T-helper 17 cell (primary cell): ENCODE results near the gene BTBD9. TPM values are rescaled to one million over a fixed set of nuclear protein-coding genes. Genes with fewer than 3 reads are reported as not detected.
A peak's percentile ranks its signal among the peaks of the same experiment; 100 is the strongest.

ENCODE experiments used
- ATAC-seq: fragments of 150-1000 bp; cut with Tn5 transposase; 2 replicates; pipeline ENCODE4 v1.10.0; 2021; ENCODE audit warnings: mild to moderate bottlenecking, moderate library complexity
- DNase-seq, 3 donors: peaks; one replicate each; pipeline versions ENCODE4 v3.0.0 to v3.0.0-alpha.2; 2020 to 2021
- H3K9me3 ChIP-seq: one replicate; pipeline ENCODE4 v1.7.0; 2013; ENCODE audit warnings: low read length, mild to moderate bottlenecking; ENCODE audit not compliant: control insufficient read depth, poor library complexity, severe bottlenecking
- H3K27ac Mint-ChIP-seq: one replicate; pipeline ENCODE4 v1.8.0; 2022; ENCODE audit warnings: mild to moderate bottlenecking, moderate library complexity, mixed read lengths
- H3K27me3 Mint-ChIP-seq: one replicate; pipeline ENCODE4 v1.8.0; 2022; ENCODE audit warnings: mixed read lengths
- H3K36me3 Mint-ChIP-seq: one replicate; pipeline ENCODE4 v1.8.0; 2022; ENCODE audit warnings: low read depth, mixed read lengths
- H3K4me1 Mint-ChIP-seq: one replicate; pipeline ENCODE4 v1.8.0; 2022; ENCODE audit warnings: mild to moderate bottlenecking, mixed read lengths
- H3K4me3 Mint-ChIP-seq: one replicate; pipeline ENCODE4 v1.8.0; 2022; ENCODE audit warnings: mild to moderate bottlenecking, moderate library complexity, mixed read lengths
- total RNA-seq, 4 donors: library from RNA in 2 of 4; stranded (reverse) in 2 of 4; gene quantifications; one replicate each; pipeline ENCODE4 v1.2.3 and lab custom pipeline; 2022 to 2026

Gene BTBD9
- total RNA-seq, 2 donors from 2014 or later: 61.3 to 63.5 TPM

DNA sequence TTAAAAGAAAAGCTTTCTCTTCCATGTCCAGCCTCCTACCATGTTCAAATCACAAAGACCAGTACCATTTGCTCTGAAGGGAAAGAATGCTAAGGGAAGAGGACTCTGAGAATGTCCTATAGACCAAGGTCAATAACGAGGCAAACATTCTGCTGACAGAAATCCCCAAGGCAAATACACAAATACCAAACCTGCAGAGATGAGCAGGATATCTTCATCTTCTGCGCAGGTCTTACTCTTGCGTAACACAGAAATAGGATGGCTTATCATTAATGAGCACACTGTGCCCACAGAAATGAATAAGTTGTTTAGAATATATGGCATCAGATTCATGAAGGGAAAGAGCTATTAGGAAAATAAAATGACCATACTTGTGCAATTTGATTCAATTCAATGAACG is 137.3 kb downstream of the BTBD9 start:
- ATAC-seq (no peak), DNase-seq (no peak)
- Mint-ChIP-seq H3K36me3 (no peaks in the 10 kb centered on the region), H3K4me3 (no peak overlapping the region), H3K4me1 (peaks cover 2% of the 10 kb centered on the region), H3K27ac (no peak overlapping the region), H3K27me3 (no peaks in the 10 kb centered on the region)
- H3K9me3 ChIP-seq: no peaks in the 10 kb centered on the region

DNA sequence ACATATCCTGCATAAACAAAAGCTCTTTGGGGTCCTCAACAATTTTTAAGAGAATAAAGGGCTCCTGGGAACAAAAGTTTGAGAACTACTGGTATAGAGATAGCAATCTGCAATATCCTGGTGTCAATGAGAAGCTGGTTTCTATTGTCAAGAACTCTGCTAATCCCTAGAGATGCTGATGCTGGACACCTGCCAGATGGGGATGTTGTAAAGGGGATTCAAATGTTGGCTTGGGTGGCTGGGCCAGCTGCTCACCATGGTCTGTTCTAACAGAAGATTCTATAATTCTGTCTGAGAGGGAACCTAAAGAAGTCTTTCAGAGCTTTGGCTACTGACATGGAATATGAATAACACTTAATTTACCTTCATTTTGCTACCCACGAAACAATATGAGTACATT is 137.8 kb downstream of the BTBD9 start:
- DNase-seq: no peak
- Mint-ChIP-seq H3K27me3 (no peaks in the 10 kb centered on the region), H3K36me3 (no peaks in the 10 kb centered on the region), H3K4me1 (peaks cover 2% of the 10 kb centered on the region), H3K4me3 (no peak overlapping the region), H3K27ac (no peak overlapping the region)
- H3K9me3 ChIP-seq: no peaks in the 10 kb centered on the region
- ATAC-seq: no peak

DNA sequence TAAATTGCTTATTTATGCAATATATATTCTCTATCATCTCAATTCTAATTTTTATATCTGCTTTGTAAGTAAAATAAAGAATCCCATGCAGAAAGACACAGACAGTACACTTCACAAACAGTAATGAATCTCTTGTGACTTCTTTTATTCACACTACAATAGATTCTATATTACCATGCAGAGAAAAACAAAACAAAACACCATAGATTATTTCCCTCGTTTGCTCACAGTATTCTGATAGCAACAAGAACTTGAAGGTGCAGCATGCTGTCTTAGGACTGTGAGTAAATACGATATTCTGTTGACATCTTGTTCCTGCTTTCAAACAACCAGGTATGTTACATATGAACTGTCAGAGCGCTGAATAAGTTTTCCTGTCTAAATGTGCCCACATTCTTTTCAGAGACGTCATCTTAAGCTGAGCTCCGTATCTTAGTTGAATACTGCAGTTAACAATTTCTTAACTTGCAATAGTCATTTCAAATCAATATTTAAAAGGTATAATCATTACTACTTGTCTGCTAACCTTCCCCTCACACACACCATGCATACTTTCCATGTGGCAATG is 140.1 kb downstream of the BTBD9 start:
- no peaks in the 10 kb centered on the region for H3K36me3 Mint-ChIP-seq
- H3K9me3 ChIP-seq: no peaks in the 10 kb centered on the region
- H3K27ac Mint-ChIP-seq: peak overlapping the region; percentile 14
- no peaks in the 10 kb centered on the region for H3K27me3 Mint-ChIP-seq
- no peak overlapping the region for H3K4me3 Mint-ChIP-seq
- ATAC-seq: no peak
- H3K4me1 Mint-ChIP-seq: peaks cover 8% of the 10 kb centered on the region
- DNase-seq: no peak

DNA sequence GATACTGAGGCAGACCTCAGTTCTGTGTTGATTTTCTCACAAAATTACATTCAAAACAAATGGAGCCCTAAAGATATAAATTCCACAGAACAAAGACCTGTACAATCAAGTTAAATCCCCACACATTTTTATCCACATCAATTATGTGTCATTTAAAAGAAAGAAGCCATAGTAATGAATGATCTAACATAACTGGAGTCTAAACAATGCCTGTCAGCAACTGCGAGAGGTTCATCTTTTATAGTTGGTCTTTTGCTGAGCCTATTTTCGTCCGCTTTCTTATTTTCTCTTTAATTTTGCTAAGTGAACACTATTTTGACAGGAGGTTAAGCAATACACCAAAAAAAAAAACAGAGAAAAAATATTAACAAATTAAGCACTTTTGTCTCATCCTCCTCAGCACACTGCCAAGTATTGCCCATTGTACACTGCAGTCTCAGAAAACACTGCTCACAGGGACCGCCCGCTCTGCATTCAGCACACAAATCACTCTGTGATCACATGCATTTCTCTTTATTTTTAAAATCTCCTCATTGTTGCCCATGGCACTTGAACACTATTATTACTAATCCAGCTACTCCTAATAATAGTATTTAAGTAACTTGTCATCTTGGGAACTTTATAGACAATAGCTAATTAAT is 140.8 kb downstream of the BTBD9 start:
- H3K27ac Mint-ChIP-seq: peak overlapping the region; percentile 14
- H3K4me1 Mint-ChIP-seq: peaks cover 8% of the 10 kb centered on the region
- ATAC-seq (no peak), DNase-seq (no peak)
- no peaks in the 10 kb centered on the region for H3K36me3 Mint-ChIP-seq
- H3K4me3 Mint-ChIP-seq: no peak overlapping the region
- no peaks in the 10 kb centered on the region for H3K9me3 ChIP-seq
- no peaks in the 10 kb centered on the region for H3K27me3 Mint-ChIP-seq

DNA sequence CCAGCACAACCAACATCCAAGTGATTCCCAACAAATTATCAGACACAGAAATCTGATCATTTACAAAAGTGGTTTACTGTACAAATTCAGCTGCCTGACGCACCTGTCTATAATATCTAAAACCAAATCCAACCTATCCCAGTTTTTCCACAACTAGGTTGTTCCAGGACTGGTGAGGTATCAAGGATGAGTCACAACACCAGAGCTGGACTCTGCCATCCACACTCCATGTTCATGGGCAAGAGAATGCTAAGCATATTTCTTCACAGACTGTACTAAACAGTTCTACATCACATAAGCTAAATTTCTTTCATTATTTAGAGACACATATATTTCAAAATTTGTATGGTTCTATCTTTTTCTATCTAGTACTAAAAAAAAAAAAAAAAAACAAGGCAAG is 141.6 kb downstream of the BTBD9 start:
- peaks cover 8% of the 10 kb centered on the region for H3K4me1 Mint-ChIP-seq
- H3K4me3 Mint-ChIP-seq: no peak overlapping the region
- DNase-seq: no peak
- no peak for ATAC-seq
- H3K9me3 ChIP-seq: no peaks in the 10 kb centered on the region
- no peaks in the 10 kb centered on the region for H3K36me3 Mint-ChIP-seq
- no peak overlapping the region for H3K27ac Mint-ChIP-seq
- no peaks in the 10 kb centered on the region for H3K27me3 Mint-ChIP-seq

DNA sequence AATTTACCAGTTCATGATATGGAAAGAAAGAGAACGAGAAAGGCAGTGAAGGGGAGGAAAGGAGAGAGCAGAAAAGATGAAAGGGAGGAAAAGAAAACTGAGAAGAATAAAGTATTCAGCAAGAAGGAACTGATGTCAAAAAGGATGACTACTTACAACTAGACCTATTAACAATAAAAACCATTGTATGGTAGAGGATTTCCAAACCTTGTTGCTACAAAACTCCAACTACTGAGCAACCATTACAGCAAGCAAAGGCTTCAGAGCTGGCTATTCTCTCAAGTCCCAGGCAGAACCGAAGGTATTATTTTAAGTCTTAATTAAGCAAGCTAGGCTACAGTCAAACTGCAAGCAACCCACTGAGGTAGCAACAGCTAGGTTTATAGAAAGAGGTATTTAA is 142.2 kb downstream of the BTBD9 start:
- ATAC-seq: no peak
- Mint-ChIP-seq H3K4me3 (no peak overlapping the region), H3K4me1 (peaks cover 8% of the 10 kb centered on the region), H3K36me3 (no peaks in the 10 kb centered on the region), H3K27me3 (no peaks in the 10 kb centered on the region), H3K27ac (no peak overlapping the region)
- no peak for DNase-seq
- no peaks in the 10 kb centered on the region for H3K9me3 ChIP-seq

DNA sequence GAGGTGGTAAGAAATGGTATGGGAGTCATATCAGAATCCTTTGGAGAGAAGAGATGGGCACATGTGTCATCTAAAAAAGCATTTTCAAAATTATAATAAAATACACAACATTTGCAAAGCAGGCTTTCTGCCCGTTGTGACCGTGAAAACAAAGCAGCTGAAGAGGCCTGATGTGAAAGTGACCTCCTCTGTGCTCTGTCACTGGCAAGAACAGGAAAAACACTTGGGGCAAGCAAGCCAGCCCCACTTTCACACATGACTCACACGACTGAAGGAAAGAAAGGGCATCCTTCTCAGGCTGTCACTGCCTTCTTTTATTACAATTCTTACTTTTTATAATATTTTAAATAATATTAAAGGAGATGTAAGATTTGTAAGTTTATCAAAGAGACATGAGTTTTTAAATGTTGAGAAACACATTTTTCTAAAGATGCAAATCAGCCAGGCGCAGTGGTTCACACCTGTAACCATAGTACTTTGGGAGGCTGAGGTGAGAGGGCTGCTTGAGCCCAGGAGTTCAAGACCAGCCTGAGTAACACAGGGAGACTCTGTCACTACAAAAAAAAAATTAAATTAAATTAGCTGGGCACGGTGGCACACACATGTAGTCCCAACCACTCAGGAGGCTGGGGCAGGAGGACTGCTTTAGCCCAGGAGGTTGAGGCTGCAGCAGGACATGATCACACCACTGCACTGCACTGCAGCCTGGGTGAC is 143.7 kb downstream of the BTBD9 start:
- no peak overlapping the region for H3K27ac Mint-ChIP-seq
- no peak for ATAC-seq
- no peaks in the 10 kb centered on the region for H3K36me3 Mint-ChIP-seq
- peaks cover 8% of the 10 kb centered on the region for H3K4me1 Mint-ChIP-seq
- H3K4me3 Mint-ChIP-seq: no peak overlapping the region
- DNase-seq: no peak
- H3K9me3 ChIP-seq: no peaks in the 10 kb centered on the region
- no peaks in the 10 kb centered on the region for H3K27me3 Mint-ChIP-seq

DNA sequence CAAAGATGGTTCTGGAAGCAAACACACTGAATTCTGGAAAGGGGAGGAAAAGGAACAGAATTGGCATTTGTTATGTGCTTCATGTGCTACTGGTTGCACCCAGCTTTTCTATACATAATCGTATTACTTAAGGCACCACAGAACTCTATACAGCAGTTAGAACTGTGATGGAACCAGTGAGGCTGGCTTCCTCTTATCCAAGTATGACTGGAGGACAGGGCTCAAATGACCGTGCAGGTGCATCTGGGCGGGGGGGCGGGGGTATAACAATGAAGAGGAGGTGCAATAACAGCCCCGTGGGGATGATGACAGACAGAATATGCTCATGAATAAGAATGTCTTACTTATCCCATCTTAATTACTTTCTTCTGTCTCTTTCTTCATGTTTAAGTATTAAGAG is 144.2 kb downstream of the BTBD9 start:
- H3K9me3 ChIP-seq: no peaks in the 10 kb centered on the region
- H3K36me3 Mint-ChIP-seq: no peaks in the 10 kb centered on the region
- DNase-seq (no peak), ATAC-seq (no peak)
- H3K27ac Mint-ChIP-seq: no peak overlapping the region
- H3K27me3 Mint-ChIP-seq: no peaks in the 10 kb centered on the region
- H3K4me1 Mint-ChIP-seq: peaks cover 8% of the 10 kb centered on the region
- no peak overlapping the region for H3K4me3 Mint-ChIP-seq

DNA sequence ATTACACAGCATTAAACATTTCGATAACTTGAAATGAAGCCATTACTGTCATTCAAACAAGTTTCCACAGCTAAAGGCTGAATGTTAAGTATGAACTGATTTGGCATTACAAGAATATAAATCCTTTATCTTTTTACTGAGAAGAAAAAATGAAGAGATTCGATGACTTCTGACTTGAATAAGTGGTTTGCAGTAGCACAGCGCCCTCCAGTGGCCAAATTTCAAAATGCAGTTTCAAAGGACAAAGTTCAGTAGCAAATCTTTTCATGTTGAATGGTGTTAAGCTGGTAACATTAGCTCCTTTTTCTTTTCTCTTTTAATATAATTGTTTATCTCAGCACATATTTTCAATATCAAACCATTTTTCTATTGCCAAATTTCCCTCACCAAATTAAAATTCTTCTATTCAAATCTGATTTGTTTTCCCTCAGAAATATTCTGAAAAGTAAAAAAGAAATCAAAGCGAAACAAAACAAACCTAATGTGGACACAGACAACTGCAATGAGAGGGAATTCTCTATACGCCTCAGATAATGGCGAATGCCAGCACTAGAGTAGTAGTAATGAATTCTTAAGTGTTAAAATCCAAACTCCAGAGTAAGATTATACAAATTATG is 145.7 kb downstream of the BTBD9 start:
- H3K4me3 Mint-ChIP-seq: no peak overlapping the region
- no peaks in the 10 kb centered on the region for H3K9me3 ChIP-seq
- H3K4me1 Mint-ChIP-seq: peaks cover 6% of the 10 kb centered on the region
- ATAC-seq (peak; percentile 60), DNase-seq (peak; percentile 56 to 75 (median 57))
- H3K27me3 Mint-ChIP-seq: no peaks in the 10 kb centered on the region
- H3K27ac Mint-ChIP-seq: peak overlapping the region; percentile 19
- H3K36me3 Mint-ChIP-seq: no peaks in the 10 kb centered on the region

DNA sequence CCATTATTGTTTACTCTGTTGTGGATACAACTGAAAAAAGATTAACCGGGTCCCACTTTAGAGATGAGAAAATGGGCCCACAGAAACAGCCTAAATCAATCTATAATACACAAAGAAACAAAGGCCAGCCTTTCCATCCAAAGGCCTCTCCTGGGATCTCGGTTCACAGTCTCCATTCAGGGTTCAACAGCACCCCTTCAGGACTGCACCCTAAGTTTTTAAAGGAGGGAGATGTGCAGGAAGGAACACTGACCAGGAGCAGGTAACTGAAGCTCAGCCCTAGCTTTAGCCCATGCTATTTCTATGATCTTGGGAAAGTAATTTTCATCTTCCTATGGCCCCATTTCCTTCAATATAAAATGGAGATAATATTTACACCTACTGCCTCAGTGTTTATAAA is 147.7 kb downstream of the BTBD9 start:
- no peak for ATAC-seq
- H3K27ac Mint-ChIP-seq: no peak overlapping the region
- no peaks in the 10 kb centered on the region for H3K27me3 Mint-ChIP-seq
- H3K4me3 Mint-ChIP-seq: no peak overlapping the region
- DNase-seq: no peak
- H3K9me3 ChIP-seq: no peaks in the 10 kb centered on the region
- H3K4me1 Mint-ChIP-seq: peaks cover 6% of the 10 kb centered on the region
- peaks cover 2% of the 10 kb centered on the region for H3K36me3 Mint-ChIP-seq

DNA sequence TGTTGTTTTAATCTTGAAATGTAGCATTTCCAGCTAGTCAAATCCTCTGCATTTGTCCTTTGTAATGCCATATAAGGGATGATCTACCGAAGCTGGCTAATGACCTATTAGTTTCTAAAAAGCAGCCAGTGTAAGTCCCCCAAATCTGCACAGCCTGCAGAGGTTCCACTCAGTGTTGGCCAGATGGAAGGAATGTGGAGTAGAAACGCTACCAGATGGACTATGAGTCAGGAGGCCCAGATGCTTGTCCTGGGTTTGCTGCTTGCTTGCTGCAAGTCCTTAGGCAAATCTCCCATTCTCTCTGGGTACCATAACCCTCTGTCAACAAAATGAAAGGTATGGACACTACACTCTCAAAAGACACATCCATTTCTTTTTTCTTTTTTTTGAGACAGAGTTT is 149.8 kb downstream of the BTBD9 start:
- peaks cover 2% of the 10 kb centered on the region for H3K36me3 Mint-ChIP-seq
- peaks cover 1% of the 10 kb centered on the region for H3K4me1 Mint-ChIP-seq
- ATAC-seq (no peak), DNase-seq (no peak)
- H3K27ac Mint-ChIP-seq: no peak overlapping the region
- no peaks in the 10 kb centered on the region for H3K9me3 ChIP-seq
- no peaks in the 10 kb centered on the region for H3K27me3 Mint-ChIP-seq
- no peak overlapping the region for H3K4me3 Mint-ChIP-seq

DNA sequence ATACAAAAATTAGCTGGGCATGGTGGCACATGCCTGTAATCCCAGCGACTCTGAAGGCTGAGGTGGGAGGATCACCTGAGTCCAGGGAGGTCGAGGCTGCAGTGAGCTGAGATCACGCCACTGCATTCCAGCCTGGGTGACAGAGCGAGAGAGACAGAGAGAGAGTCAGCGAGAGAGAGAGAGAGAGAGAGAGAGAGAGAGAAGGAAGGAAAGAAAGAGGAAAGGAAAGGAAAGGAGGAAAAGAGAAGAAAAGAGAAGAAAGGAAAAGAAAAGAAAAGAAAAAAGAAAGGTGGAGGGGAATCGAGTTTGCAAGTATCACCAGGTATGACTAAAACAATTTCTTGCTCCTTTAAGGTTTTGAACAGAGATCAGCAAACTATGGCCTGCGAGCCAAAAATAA is 152.3 kb downstream of the BTBD9 start:
- H3K27me3 Mint-ChIP-seq: no peaks in the 10 kb centered on the region
- H3K9me3 ChIP-seq: no peaks in the 10 kb centered on the region
- no peak overlapping the region for H3K4me3 Mint-ChIP-seq
- H3K36me3 Mint-ChIP-seq: peaks cover 2% of the 10 kb centered on the region
- H3K27ac Mint-ChIP-seq: no peak overlapping the region
- DNase-seq (no peak), ATAC-seq (no peak)
- H3K4me1 Mint-ChIP-seq: no peaks in the 10 kb centered on the region

DNA sequence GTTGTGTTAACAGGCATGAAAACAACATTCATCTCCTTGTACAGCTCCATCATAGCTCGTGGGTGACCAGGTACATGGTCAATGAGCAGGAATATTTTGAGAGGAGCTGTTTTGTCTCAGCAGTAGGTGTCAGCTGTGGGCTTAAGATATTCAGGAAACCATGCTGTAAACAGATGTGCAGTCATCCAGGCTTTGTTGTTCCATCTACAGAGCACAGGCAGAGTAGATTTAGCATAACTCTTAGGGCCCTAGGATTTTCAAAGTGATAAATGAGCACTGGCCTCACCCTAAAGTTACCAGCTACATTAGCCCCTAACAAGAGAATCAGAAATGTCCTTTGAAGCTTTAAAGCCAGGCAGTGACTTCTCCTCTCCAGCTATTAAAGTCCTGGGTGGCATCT is 154.2 kb downstream of the BTBD9 start:
- Mint-ChIP-seq H3K4me1 (no peaks in the 10 kb centered on the region), H3K4me3 (no peak overlapping the region), H3K27ac (no peak overlapping the region), H3K27me3 (no peaks in the 10 kb centered on the region), H3K36me3 (peaks cover 2% of the 10 kb centered on the region)
- no peaks in the 10 kb centered on the region for H3K9me3 ChIP-seq
- ATAC-seq: no peak
- DNase-seq: no peak
